Transverse colon (tissue), 4 donors: Measurements from ENCODE around the gene DHRSX. TPM values are rescaled to one million over a fixed set of nuclear protein-coding genes. Genes with fewer than 3 reads are reported as not detected.

ENCODE experiments used
- DNase-seq: peaks from one replicate; pipeline ENCODE4 v3.0.0-alpha.2; 2019
- H3K27ac ChIP-seq, 4 donors: fragments of 200-600 bp; sonication (generic); 2 replicates each; pipeline ENCODE4 v1.5.1; 2016 to 2018; ENCODE audit warnings: inconsistent platforms in 4 of 4
- H3K27me3 ChIP-seq: fragments of 200-600 bp; sonication (generic); 2 replicates; pipeline ENCODE4 v1.5.1; 2017; ENCODE audit warnings: inconsistent platforms
- H3K36me3 ChIP-seq, 4 donors: fragments of 200-600 bp; sonication (generic); 2 replicates each; pipeline ENCODE4 v1.5.1; 2017 to 2019; ENCODE audit warnings: inconsistent platforms in 4 of 4
- H3K4me1 ChIP-seq, 4 donors: fragments of 200-600 bp; sonication (generic); 2 replicates each; pipeline ENCODE4 v1.5.1; 2017 to 2020; ENCODE audit warnings: inconsistent platforms in 4 of 4
- H3K4me3 ChIP-seq, 4 donors: fragments of 200-600 bp; sonication (generic); 1 replicate in 1 of 4; 2 replicates in 3 of 4; pipeline versions ENCODE4 v1.5.1 to v1.6.1; 2017 to 2019; ENCODE audit warnings: inconsistent platforms in 4 of 4
- H3K9me3 ChIP-seq, 2 donors: fragments of 200-600 bp; sonication (generic); 2 replicates each; pipeline ENCODE4 v1.5.1; 2017 to 2019; ENCODE audit warnings: inconsistent platforms in 2 of 2
- CTCF ChIP-seq, 5 experiments: fragments of 200-600 bp in 3 of 5; fragments of 450-650 bp in 2 of 5; sonication (generic) in 3 of 5; IDR thresholded peaks; 1 replicate in 2 of 5; 2 replicates in 3 of 5; pipeline ENCODE4 v1.5.1; 2016 to 2017; ENCODE audit warnings: antibody characterized with exemption in 5 of 5, inconsistent platforms in 3 of 5, mild to moderate bottlenecking in 2 of 5, moderate library complexity in 1 of 5
- EP300 ChIP-seq: sonication (generic); formaldehyde crosslinking; IDR thresholded peaks from one replicate; pipeline ENCODE4 v1.6.1; 2017; ENCODE audit warnings: antibody characterized with exemption, low read depth
- POLR2A ChIP-seq: fragments of 450-650 bp; IDR thresholded peaks from one replicate; pipeline ENCODE4 v1.6.1; 2016; ENCODE audit warnings: antibody characterized with exemption, mild to moderate bottlenecking, moderate library complexity
- POLR2AphosphoS5 ChIP-seq, 3 donors: sonication (generic); formaldehyde crosslinking; IDR thresholded peaks; one replicate each; pipeline ENCODE4 v1.6.1; 2016; ENCODE audit warnings: antibody characterized with exemption in 3 of 3
- WGBS, 2 donors: methylation state at CpG; one replicate each; pipeline ENCODE4 v1.1.5; 2018; ENCODE audit warnings: low coverage in 1 of 2; 5-methylcytosine and 5-hydroxymethylcytosine counted together
- in situ Hi-C, 4 donors: fragments of 200-750 bp; cut with MboI; loops; one replicate each; pipeline versions ENCODE4 v1.15.0 to v1.15.1; 2017; ENCODE audit warnings: low sequenced_read_pairs in 3 of 4, low pct_ligation_motif_present in 1 of 4, low pct_unique_long_range_greater_than_20kb in 1 of 4
- intact Hi-C: fragments of 100-400 bp; cut with DNase I; formaldehyde crosslinking; loops from one replicate; pipeline ENCODE4 v1.15.1; 2023; ENCODE audit warnings: low total_unique reads
- total RNA-seq, 4 donors: library from RNA; depleted of rRNA; stranded (reverse); fragments of >200 nt; gene quantifications; one replicate each; pipeline ENCODE4 v1.1.0, GENCODE V29; 2016

The DHRSX gene
- total RNA-seq, 4 donors from 2014 or later: 27.9 to 39.9 (median 33.9) TPM

DNA sequence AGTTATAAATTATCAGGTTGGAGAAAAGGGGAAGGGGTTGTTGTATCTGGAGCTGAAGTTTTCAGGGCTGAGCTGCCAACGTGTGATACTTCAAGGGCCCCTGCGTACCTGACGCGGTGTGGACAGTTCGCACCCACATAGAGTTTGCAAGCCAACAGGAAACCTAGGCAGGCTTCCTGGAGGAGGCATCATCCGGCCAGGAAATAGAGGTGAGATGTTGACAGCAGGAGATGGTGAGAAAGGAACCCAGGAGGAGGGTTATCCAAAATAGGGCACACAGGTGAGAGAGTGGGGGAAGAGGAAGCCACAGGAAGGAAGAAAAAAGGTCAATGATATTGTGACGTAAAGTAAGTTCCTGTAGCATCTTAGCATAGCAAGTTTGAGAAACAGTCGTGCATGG lies 127.2 kb downstream of the DHRSX start:
- H3K4me1 ChIP-seq: no peaks in the 10 kb centered on the region
- no peak for TF ChIP-seq CTCF (IDR thresholded peaks at IDR 0.05)
- TF ChIP-seq POLR2AphosphoS5 (IDR thresholded peaks at IDR 0.05): no peak
- no peak for TF ChIP-seq EP300
- TF ChIP-seq POLR2A: no peak
- H3K27me3 ChIP-seq: no peaks in the 10 kb centered on the region
- H3K36me3 ChIP-seq: peaks cover 0 to 6% (median 0%) of the 10 kb centered on the region in 4 donors
- no peak overlapping the region for H3K4me3 ChIP-seq
- no peak overlapping the region for H3K27ac ChIP-seq
- 94% methylated on average over 8 of the region's 8 CpGs; no CpG with 5 or more reads in 1 of the 2 donors for WGBS, 2 donors
- in situ Hi-C loops: no loop called here
- H3K9me3 ChIP-seq: no peaks in the 10 kb centered on the region
- no peak for DNase-seq
- intact Hi-C loops: no loop called here

DNA sequence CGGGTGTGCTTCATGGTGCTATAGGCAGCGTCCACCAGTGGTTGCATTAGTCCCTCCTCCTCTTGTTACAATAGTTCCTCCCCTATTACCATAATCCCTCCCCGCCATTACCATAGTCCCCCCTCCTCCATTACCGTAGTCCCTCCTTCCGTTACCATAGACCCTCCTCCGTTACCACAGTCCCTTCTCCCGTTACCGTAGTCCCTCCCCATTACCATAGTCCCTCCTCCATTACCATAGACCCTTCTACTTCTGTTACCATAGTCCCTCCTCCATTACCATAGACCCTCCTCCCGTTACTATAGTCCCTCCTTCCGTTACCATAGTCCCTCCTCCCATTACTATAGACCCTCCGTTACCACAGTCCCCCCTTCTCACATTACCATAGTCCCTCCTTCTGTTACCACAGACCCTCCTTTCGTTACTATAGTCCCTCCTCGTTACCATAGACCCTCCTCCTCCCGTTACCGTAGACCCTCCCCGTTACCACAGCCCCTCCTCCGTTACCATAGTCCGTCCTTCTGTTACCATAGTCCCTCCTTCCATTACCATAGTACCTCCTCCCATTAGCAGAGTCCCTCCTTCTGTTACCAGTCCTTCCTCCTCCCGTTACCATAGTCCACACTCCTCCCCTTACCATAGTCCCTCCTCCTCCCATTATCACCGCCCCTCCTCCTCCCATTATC lies 129.6 kb downstream of the DHRSX start:
- H3K36me3 ChIP-seq: peaks cover 0 to 6% (median 0%) of the 10 kb centered on the region in 4 donors
- H3K27ac ChIP-seq: no peak overlapping the region
- H3K4me1 ChIP-seq: no peaks in the 10 kb centered on the region
- no peak for DNase-seq
- no peaks in the 10 kb centered on the region for H3K27me3 ChIP-seq
- intact Hi-C loops (no loop called here), in situ Hi-C loops (no loop called here)
- no peak overlapping the region for H3K4me3 ChIP-seq
- TF ChIP-seq POLR2AphosphoS5 (IDR thresholded peaks at IDR 0.05) (no peak), POLR2A (no peak), CTCF (IDR thresholded peaks at IDR 0.05) (no peak), EP300 (no peak)
- no peaks in the 10 kb centered on the region for H3K9me3 ChIP-seq
- 87 to 89% methylated on average over 17 to 20 of the region's 20 CpGs for WGBS, 2 donors

GRCh38 chrX:2370456-2370855 lies 130.3 kb downstream of the DHRSX start:
- WGBS, 2 donors: 98 to 100% methylated on average over 6 to 8 of the region's 8 CpGs
- Histone ChIP-seq H3K9me3 (no peaks in the 10 kb centered on the region), H3K4me3 (no peak overlapping the region), H3K27me3 (no peaks in the 10 kb centered on the region), H3K27ac (no peak overlapping the region), H3K4me1 (no peaks in the 10 kb centered on the region), H3K36me3 (peaks cover 0 to 6% (median 0%) of the 10 kb centered on the region in 4 donors)
- in situ Hi-C loops: no loop called here
- no peak for TF ChIP-seq POLR2AphosphoS5 (IDR thresholded peaks at IDR 0.05)
- no peak for TF ChIP-seq POLR2A
- TF ChIP-seq EP300: no peak
- no peak for TF ChIP-seq CTCF (IDR thresholded peaks at IDR 0.05)
- no peak for DNase-seq
- intact Hi-C loops: no loop called here

GRCh38 chrX:2369206-2369605 lies 131.6 kb downstream of the DHRSX start:
- 92 to 100% methylated on average over 1 to 5 of the region's 5 CpGs for WGBS, 2 donors
- intact Hi-C loops (no loop called here), in situ Hi-C loops (no loop called here)
- Histone ChIP-seq H3K27me3 (no peaks in the 10 kb centered on the region), H3K4me3 (no peak overlapping the region), H3K27ac (no peak overlapping the region), H3K9me3 (no peaks in the 10 kb centered on the region), H3K4me1 (no peaks in the 10 kb centered on the region), H3K36me3 (peaks cover 0 to 6% (median 0%) of the 10 kb centered on the region in 4 donors)
- DNase-seq: no peak
- TF ChIP-seq POLR2A (no peak), CTCF (IDR thresholded peaks at IDR 0.05) (no peak), EP300 (no peak), POLR2AphosphoS5 (IDR thresholded peaks at IDR 0.05) (no peak)
